Neural crest cell (in vitro differentiated cells): ENCODE data around the gene CISH. TPM values are rescaled to one million over a fixed set of nuclear protein-coding genes. Genes with fewer than 3 reads are reported as not detected.

ENCODE experiments used
- DNase-seq: peaks from one replicate; pipeline ENCODE4 v3.0.0; 2021; ENCODE audit warnings: low read depth, mixed read lengths, low spot score
- H3K27ac Mint-ChIP-seq: one replicate; pipeline ENCODE4 v1.8.0; 2021; ENCODE audit warnings: mild to moderate bottlenecking, mixed read lengths; ENCODE audit not compliant: unreplicated experiment
- H3K27me3 Mint-ChIP-seq: 2 replicates; pipeline ENCODE4 v1.8.0; 2021; ENCODE audit warnings: low read depth, mild to moderate bottlenecking, mixed read lengths
- H3K36me3 Mint-ChIP-seq: 2 replicates; pipeline ENCODE4 v1.8.0; 2021; ENCODE audit warnings: low read depth, mild to moderate bottlenecking, mixed read lengths
- H3K4me1 Mint-ChIP-seq: 2 replicates; pipeline ENCODE4 v1.8.0; 2021; ENCODE audit warnings: mixed read lengths
- H3K4me3 Mint-ChIP-seq: one replicate; pipeline ENCODE4 v1.8.0; 2021; ENCODE audit warnings: mild to moderate bottlenecking, mixed read lengths
- H3K9me3 Mint-ChIP-seq: 2 replicates; pipeline ENCODE4 v1.8.0; 2021; ENCODE audit warnings: mixed read lengths
- total RNA-seq: library from RNA; stranded (reverse); gene quantifications from 2 replicates; pipeline ENCODE4 v1.2.1, GENCODE V29; 2021
- TF ChIP-seq, protein P1 (sequence below): fragments of 200-600 bp; sonication (generic); conservative IDR thresholded peaks from 2 replicates; pipeline ENCODE4 v1.5.0; 2021; ENCODE audit warnings: antibody characterized with exemption, mild to moderate bottlenecking

The CISH gene
- total RNA-seq, 1 donor from 2014 or later: 8.6 TPM

DNA sequence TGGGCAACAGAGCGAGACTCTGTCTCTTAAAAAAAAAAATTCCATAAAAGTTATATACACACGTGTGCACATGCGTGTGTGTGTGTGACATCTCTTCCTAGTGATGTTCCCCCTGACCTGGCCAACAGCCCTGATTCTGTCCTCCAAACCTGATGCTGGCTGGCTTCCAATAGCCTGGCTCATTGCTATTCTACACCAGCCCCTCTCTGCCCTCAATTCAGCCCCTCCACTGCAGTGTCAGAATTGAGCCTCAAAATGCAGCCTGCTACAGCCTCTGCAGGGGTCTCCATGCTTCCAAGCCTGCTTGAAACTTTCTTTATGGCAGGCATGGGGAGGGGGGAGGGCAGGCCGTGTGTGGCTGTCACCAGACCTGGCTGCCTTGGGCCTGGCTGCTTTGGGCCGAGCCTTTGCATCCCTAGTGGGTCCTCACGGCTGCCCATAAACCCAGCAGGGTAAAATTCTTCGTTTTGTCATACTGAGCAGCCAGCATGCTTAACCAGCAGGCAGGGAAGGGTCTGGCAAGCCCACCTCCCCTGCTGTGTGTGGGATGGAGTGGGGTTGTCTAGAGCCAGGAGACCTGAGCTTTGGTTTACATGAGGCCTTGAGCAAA lies 40.5 kb upstream of the CISH start:
- no peak overlapping the region for H3K4me3 Mint-ChIP-seq
- peaks cover 10% of the 10 kb centered on the region for H3K4me1 Mint-ChIP-seq
- no peak overlapping the region for H3K27ac Mint-ChIP-seq
- H3K9me3 Mint-ChIP-seq: no peaks in the 10 kb centered on the region
- H3K27me3 Mint-ChIP-seq: no peaks in the 10 kb centered on the region
- DNase-seq: no peak
- TF ChIP-seq, protein P1, sequence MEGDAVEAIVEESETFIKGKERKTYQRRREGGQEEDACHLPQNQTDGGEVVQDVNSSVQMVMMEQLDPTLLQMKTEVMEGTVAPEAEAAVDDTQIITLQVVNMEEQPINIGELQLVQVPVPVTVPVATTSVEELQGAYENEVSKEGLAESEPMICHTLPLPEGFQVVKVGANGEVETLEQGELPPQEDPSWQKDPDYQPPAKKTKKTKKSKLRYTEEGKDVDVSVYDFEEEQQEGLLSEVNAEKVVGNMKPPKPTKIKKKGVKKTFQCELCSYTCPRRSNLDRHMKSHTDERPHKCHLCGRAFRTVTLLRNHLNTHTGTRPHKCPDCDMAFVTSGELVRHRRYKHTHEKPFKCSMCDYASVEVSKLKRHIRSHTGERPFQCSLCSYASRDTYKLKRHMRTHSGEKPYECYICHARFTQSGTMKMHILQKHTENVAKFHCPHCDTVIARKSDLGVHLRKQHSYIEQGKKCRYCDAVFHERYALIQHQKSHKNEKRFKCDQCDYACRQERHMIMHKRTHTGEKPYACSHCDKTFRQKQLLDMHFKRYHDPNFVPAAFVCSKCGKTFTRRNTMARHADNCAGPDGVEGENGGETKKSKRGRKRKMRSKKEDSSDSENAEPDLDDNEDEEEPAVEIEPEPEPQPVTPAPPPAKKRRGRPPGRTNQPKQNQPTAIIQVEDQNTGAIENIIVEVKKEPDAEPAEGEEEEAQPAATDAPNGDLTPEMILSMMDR: no peak
- H3K36me3 Mint-ChIP-seq: no peaks in the 10 kb centered on the region

DNA sequence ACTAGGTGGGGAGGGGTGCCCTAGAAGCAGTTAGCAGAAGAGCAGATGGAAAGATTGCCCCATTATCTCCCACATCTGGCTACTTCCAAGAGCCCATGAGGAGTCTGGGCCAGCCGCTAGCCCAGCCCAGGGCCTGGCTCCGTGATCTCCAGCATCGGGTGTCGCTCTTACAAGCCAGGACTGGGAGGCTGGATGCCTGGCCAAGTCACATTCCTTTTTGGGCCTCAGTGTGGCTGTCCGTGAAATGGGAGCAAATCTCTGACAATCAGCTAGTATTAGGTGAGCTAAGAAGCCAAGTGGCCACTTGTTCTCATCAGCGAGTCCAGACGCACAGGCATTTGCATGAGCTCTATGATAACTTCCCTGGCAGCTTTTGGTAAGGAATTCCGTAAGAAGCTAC lies 39.9 kb upstream of the CISH start:
- no peak overlapping the region for H3K27ac Mint-ChIP-seq
- no peak overlapping the region for H3K4me3 Mint-ChIP-seq
- no peaks in the 10 kb centered on the region for H3K9me3 Mint-ChIP-seq
- peaks cover 10% of the 10 kb centered on the region for H3K4me1 Mint-ChIP-seq
- H3K27me3 Mint-ChIP-seq: no peaks in the 10 kb centered on the region
- TF ChIP-seq, protein P1: no peak
- H3K36me3 Mint-ChIP-seq: no peaks in the 10 kb centered on the region
- DNase-seq: no peak

DNA sequence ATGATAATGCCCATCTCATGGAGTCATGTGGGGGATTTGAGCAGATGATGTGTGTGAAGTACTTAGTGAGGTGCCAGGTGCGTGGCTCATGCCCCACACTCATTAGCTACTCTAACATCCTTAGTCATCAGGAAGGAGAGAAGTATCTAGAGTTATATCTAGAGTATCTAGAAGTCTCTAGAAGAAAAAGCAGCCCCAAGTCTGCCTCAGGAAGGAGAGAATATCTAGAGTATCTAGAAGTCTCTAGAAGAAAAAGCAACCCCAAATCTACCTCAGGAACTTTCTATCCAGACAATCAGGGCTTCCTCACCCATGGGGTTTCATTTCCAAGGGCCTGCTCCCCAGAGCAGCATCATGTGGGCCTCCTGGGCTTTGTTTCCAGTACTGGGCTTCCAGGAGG lies 38.4 kb upstream of the CISH start:
- TF ChIP-seq, protein P1: no peak
- Mint-ChIP-seq H3K9me3 (no peaks in the 10 kb centered on the region), H3K27ac (no peak overlapping the region), H3K36me3 (no peaks in the 10 kb centered on the region), H3K4me3 (no peak overlapping the region), H3K27me3 (no peaks in the 10 kb centered on the region), H3K4me1 (peaks cover 10% of the 10 kb centered on the region)
- no peak for DNase-seq

DNA sequence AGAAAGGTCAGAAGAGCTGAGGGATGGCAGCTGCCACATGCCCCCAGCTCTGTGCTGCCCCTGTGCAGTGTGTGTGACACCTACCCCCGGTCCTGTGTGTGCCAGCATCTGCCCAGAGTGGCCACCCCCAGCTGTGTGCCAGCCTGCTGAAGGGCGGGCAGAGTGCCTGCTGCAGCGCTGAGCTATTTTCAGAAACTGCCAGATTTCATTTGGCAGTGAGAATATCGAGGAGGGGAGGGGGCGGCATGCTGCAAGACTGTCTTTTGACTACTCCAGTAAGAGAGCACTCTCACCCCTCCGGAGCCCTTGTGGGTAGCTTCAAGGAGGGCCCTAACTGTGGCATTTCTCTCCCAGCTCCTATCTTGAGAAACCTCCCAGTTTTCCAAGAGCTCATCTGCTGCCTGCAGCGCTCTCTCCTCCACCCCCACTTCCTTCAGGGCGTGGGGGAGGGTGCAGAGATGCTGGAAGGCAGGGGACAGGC lies 37.9 kb upstream of the CISH start:
- H3K27me3 Mint-ChIP-seq: no peaks in the 10 kb centered on the region
- TF ChIP-seq, protein P1: no peak
- H3K4me1 Mint-ChIP-seq: peaks cover 10% of the 10 kb centered on the region
- DNase-seq: no peak
- H3K27ac Mint-ChIP-seq: peak overlapping the region; percentile 75
- no peaks in the 10 kb centered on the region for H3K36me3 Mint-ChIP-seq
- no peaks in the 10 kb centered on the region for H3K9me3 Mint-ChIP-seq
- H3K4me3 Mint-ChIP-seq: no peak overlapping the region

DNA sequence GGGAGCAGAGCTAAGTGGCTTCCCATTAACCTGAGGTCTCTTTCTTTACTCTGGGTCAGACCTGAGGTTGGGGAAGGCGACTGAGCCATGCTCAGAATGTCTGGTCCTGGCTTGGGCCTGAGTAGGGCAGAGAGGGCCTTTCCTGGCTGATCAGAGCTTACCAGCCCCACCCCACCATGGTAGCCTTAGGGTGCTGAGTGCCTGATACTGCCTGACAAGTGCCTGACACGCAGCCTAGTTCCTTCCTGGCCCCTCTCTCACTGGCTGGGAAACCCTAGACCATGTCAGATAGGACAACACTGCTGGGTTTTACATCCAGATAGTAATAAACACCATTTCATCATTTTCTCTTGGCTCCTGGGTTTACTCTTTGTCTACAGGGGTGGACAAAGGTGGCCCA lies 37.4 kb upstream of the CISH start:
- Mint-ChIP-seq H3K36me3 (no peaks in the 10 kb centered on the region), H3K27ac (peak overlapping the region; percentile 75), H3K9me3 (no peaks in the 10 kb centered on the region), H3K4me1 (peaks cover 10% of the 10 kb centered on the region), H3K27me3 (no peaks in the 10 kb centered on the region), H3K4me3 (no peak overlapping the region)
- TF ChIP-seq, protein P1: no peak
- DNase-seq: no peak
